Measurements from ENCODE around the gene RPS6KB2. TPM values are rescaled to one million over a fixed set of nuclear protein-coding genes. Genes with fewer than 3 reads are reported as not detected.

The RPS6KB2 gene
- total and polyA plus RNA-seq, 10 of the 15 experiments (the other 5 are each of a cell fraction or from before 2014, with no cell fraction given): 0.39 to 101 (median 58.4) TPM

- TF ChIP-seq CREM (IDR thresholded peaks at IDR 0.05; ENCODE audit: low read depth) (no peak), TARDBP (IDR thresholded peaks at IDR 0.05; ENCODE audit: borderline replicate concordance) (no peak), MYC (IDR thresholded peaks at IDR 0.05; ENCODE audit: insufficient read depth, insufficient read length, insufficient replicate concordance, low read length, severe bottlenecking) (no peak), POLR2AphosphoS2 (IDR thresholded peaks at IDR 0.05; ENCODE audit: low read depth, low read length) (peak; percentile 86), HDGF (IDR thresholded peaks at IDR 0.05) (no peak), RCOR1 (conservative IDR thresholded peaks at IDR 0.05; ENCODE audit: low read depth, low read length) (no peak), TBL1XR1 (IDR thresholded peaks at IDR 0.05; ENCODE audit: low read depth, low read length) (no peak), SREBF2 (IDR thresholded peaks at IDR 0.05; ENCODE audit: low read length) (no peak), DPF2 (IDR thresholded peaks at IDR 0.05) (peak; percentile 82), ZZZ3 (IDR thresholded peaks at IDR 0.05; ENCODE audit: control insufficient read depth, insufficient read length, low read depth) (no peak), TAF1 (IDR thresholded peaks at IDR 0.05; ENCODE audit: borderline replicate concordance, low read depth, low read length) (no peak; the same call in 1 of the 2 replicates), E2F8 (IDR thresholded peaks at IDR 0.05; ENCODE audit: low read depth, partially characterized antibody) (no peak), HCFC1 (IDR thresholded peaks at IDR 0.05; ENCODE audit: low read length) (peak; percentile 35; the same call in 1 of the 2 replicates), KDM1A (IDR thresholded peaks at IDR 0.05; ENCODE audit: borderline replicate concordance) (no peak)
- TF ChIP-seq, protein P1, sequence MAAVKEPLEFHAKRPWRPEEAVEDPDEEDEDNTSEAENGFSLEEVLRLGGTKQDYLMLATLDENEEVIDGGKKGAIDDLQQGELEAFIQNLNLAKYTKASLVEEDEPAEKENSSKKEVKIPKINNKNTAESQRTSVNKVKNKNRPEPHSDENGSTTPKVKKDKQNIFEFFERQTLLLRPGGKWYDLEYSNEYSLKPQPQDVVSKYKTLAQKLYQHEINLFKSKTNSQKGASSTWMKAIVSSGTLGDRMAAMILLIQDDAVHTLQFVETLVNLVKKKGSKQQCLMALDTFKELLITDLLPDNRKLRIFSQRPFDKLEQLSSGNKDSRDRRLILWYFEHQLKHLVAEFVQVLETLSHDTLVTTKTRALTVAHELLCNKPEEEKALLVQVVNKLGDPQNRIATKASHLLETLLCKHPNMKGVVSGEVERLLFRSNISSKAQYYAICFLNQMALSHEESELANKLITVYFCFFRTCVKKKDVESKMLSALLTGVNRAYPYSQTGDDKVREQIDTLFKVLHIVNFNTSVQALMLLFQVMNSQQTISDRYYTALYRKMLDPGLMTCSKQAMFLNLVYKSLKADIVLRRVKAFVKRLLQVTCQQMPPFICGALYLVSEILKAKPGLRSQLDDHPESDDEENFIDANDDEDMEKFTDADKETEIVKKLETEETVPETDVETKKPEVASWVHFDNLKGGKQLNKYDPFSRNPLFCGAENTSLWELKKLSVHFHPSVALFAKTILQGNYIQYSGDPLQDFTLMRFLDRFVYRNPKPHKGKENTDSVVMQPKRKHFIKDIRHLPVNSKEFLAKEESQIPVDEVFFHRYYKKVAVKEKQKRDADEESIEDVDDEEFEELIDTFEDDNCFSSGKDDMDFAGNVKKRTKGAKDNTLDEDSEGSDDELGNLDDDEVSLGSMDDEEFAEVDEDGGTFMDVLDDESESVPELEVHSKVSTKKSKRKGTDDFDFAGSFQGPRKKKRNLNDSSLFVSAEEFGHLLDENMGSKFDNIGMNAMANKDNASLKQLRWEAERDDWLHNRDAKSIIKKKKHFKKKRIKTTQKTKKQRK (IDR thresholded peaks at IDR 0.05; ENCODE audit: low read depth, low read length): no peak
- TF ChIP-seq, protein P2, sequence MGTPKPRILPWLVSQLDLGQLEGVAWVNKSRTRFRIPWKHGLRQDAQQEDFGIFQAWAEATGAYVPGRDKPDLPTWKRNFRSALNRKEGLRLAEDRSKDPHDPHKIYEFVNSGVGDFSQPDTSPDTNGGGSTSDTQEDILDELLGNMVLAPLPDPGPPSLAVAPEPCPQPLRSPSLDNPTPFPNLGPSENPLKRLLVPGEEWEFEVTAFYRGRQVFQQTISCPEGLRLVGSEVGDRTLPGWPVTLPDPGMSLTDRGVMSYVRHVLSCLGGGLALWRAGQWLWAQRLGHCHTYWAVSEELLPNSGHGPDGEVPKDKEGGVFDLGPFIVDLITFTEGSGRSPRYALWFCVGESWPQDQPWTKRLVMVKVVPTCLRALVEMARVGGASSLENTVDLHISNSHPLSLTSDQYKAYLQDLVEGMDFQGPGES (IDR thresholded peaks at IDR 0.05): no peak; the same call in 1 of the 2 replicates
- TF ChIP-seq, protein P3, sequence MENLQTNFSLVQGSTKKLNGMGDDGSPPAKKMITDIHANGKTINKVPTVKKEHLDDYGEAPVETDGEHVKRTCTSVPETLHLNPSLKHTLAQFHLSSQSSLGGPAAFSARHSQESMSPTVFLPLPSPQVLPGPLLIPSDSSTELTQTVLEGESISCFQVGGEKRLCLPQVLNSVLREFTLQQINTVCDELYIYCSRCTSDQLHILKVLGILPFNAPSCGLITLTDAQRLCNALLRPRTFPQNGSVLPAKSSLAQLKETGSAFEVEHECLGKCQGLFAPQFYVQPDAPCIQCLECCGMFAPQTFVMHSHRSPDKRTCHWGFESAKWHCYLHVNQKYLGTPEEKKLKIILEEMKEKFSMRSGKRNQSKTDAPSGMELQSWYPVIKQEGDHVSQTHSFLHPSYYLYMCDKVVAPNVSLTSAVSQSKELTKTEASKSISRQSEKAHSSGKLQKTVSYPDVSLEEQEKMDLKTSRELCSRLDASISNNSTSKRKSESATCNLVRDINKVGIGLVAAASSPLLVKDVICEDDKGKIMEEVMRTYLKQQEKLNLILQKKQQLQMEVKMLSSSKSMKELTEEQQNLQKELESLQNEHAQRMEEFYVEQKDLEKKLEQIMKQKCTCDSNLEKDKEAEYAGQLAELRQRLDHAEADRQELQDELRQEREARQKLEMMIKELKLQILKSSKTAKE (IDR thresholded peaks at IDR 0.05; ENCODE audit: low read depth, poor library complexity, severe bottlenecking): no peak
- TF ChIP-seq, protein P4, sequence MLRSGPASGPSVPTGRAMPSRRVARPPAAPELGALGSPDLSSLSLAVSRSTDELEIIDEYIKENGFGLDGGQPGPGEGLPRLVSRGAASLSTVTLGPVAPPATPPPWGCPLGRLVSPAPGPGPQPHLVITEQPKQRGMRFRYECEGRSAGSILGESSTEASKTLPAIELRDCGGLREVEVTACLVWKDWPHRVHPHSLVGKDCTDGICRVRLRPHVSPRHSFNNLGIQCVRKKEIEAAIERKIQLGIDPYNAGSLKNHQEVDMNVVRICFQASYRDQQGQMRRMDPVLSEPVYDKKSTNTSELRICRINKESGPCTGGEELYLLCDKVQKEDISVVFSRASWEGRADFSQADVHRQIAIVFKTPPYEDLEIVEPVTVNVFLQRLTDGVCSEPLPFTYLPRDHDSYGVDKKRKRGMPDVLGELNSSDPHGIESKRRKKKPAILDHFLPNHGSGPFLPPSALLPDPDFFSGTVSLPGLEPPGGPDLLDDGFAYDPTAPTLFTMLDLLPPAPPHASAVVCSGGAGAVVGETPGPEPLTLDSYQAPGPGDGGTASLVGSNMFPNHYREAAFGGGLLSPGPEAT (IDR thresholded peaks at IDR 0.05; ENCODE audit: low read depth): no peak
These were observed 26.7 kb upstream of the RPS6KB2 start, which contains the start of gene PPP1CA (continued) for GRCh38 chr11:67401495-67402191.
